Measurements from ENCODE around the gene PHAF1. TPM values are rescaled to one million over a fixed set of nuclear protein-coding genes. Genes with fewer than 3 reads are reported as not detected.

Gene PHAF1
- total and polyA plus RNA-seq, 2 of the 13 experiments (the other 11 are each of a cell fraction or from before 2014, with no cell fraction given), result 48.3 to 174 TPM

DNA sequence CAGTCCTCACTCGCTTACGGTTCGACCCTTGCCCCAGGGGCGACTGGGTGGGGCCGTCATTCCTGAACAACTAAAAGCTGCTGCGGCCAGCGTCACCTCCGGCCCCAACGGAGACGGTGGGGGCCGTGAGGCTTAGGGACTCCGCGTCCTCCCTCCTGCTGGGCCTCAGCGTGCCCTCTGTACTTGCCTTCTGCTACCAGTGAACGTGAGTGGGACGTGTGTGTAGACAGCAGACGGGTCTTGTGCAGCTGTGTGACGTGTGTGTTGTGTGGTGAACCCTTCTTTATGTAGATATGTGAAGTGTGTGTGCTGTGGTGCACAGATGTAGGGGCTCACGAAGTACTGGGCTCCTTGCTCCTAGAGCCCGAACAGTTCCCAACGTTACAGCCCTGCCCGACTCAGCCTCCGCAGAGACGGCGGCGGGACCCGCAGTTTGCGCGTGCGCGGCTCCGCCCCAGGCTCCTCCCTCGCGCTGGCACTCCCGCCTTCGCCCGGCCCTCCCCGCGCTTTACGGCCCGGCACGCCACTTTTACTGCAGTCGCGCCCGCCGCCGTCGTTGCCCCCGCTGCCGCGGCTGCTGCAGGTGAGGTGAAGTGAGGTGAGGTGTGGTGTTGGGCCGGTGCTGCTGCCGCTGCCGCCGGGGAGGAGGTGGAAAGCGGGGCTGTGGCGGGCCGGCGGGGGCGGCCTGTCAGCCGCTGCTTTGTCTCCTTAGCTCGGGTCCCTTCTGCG lies at the start of gene PHAF1 (continued):
- peak; percentile 14; the same call in 1 of the 2 replicates for TF ChIP-seq ZNF556 (CRISPR knock-in tag; IDR thresholded peaks at IDR 0.05; ENCODE audit: borderline replicate concordance)
- TF ChIP-seq, protein P1, sequence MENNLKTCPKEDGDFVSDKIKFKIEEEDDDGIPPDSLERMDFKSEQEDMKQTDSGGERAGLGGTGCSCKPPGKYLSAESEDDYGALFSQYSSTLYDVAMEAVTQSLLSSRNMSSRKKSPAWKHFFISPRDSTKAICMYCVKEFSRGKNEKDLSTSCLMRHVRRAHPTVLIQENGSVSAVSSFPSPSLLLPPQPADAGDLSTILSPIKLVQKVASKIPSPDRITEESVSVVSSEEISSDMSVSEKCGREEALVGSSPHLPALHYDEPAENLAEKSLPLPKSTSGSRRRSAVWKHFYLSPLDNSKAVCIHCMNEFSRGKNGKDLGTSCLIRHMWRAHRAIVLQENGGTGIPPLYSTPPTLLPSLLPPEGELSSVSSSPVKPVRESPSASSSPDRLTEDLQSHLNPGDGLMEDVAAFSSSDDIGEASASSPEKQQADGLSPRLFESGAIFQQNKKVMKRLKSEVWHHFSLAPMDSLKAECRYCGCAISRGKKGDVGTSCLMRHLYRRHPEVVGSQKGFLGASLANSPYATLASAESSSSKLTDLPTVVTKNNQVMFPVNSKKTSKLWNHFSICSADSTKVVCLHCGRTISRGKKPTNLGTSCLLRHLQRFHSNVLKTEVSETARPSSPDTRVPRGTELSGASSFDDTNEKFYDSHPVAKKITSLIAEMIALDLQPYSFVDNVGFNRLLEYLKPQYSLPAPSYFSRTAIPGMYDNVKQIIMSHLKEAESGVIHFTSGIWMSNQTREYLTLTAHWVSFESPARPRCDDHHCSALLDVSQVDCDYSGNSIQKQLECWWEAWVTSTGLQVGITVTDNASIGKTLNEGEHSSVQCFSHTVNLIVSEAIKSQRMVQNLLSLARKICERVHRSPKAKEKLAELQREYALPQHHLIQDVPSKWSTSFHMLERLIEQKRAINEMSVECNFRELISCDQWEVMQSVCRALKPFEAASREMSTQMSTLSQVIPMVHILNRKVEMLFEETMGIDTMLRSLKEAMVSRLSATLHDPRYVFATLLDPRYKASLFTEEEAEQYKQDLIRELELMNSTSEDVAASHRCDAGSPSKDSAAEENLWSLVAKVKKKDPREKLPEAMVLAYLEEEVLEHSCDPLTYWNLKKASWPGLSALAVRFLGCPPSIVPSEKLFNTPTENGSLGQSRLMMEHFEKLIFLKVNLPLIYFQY (CRISPR knock-in tag; IDR thresholded peaks at IDR 0.05; ENCODE audit: borderline replicate concordance), result no peak; the same call in 1 of the 2 replicates
- TF ChIP-seq ZNF879 (CRISPR knock-in tag; IDR thresholded peaks at IDR 0.05), result peak; percentile 78; the same call in 1 of the 2 replicates
- peak; percentile 76; the same call in 1 of the 2 replicates for TF ChIP-seq MTA1 (CRISPR knock-in tag; IDR thresholded peaks at IDR 0.05; ENCODE audit: borderline replicate concordance)
- TF ChIP-seq CBFB (CRISPR knock-in tag; IDR thresholded peaks at IDR 0.05), result peak; percentile 37; the same call in 1 of the 2 replicates
- 0 out of 2 replicates have a peak, but pooled peaks have one; percentile 19 for TF ChIP-seq ZNF891 (CRISPR knock-in tag; IDR thresholded peaks at IDR 0.05)
- TF ChIP-seq FLYWCH1 (CRISPR knock-in tag; IDR thresholded peaks at IDR 0.05), result no peak; the same call in 1 of the 2 replicates
- TF ChIP-seq, protein P2, sequence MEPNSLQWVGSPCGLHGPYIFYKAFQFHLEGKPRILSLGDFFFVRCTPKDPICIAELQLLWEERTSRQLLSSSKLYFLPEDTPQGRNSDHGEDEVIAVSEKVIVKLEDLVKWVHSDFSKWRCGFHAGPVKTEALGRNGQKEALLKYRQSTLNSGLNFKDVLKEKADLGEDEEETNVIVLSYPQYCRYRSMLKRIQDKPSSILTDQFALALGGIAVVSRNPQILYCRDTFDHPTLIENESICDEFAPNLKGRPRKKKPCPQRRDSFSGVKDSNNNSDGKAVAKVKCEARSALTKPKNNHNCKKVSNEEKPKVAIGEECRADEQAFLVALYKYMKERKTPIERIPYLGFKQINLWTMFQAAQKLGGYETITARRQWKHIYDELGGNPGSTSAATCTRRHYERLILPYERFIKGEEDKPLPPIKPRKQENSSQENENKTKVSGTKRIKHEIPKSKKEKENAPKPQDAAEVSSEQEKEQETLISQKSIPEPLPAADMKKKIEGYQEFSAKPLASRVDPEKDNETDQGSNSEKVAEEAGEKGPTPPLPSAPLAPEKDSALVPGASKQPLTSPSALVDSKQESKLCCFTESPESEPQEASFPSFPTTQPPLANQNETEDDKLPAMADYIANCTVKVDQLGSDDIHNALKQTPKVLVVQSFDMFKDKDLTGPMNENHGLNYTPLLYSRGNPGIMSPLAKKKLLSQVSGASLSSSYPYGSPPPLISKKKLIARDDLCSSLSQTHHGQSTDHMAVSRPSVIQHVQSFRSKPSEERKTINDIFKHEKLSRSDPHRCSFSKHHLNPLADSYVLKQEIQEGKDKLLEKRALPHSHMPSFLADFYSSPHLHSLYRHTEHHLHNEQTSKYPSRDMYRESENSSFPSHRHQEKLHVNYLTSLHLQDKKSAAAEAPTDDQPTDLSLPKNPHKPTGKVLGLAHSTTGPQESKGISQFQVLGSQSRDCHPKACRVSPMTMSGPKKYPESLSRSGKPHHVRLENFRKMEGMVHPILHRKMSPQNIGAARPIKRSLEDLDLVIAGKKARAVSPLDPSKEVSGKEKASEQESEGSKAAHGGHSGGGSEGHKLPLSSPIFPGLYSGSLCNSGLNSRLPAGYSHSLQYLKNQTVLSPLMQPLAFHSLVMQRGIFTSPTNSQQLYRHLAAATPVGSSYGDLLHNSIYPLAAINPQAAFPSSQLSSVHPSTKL (CRISPR knock-in tag; IDR thresholded peaks at IDR 0.05), result peak; percentile 10
- TF ChIP-seq, protein P3, sequence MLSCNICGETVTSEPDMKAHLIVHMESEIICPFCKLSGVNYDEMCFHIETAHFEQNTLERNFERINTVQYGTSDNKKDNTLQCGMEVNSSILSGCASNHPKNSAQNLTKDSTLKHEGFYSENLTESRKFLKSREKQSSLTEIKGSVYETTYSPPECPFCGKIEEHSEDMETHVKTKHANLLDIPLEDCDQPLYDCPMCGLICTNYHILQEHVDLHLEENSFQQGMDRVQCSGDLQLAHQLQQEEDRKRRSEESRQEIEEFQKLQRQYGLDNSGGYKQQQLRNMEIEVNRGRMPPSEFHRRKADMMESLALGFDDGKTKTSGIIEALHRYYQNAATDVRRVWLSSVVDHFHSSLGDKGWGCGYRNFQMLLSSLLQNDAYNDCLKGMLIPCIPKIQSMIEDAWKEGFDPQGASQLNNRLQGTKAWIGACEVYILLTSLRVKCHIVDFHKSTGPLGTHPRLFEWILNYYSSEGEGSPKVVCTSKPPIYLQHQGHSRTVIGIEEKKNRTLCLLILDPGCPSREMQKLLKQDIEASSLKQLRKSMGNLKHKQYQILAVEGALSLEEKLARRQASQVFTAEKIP (CRISPR knock-in tag; IDR thresholded peaks at IDR 0.05; ENCODE audit: borderline replicate concordance), result no peak
- TF ChIP-seq ZNF296 (CRISPR knock-in tag; conservative IDR thresholded peaks at IDR 0.05), result no peak; the same call in 1 of the 2 replicates
- TF ChIP-seq ISL2 (CRISPR knock-in tag; IDR thresholded peaks at IDR 0.05), result no peak; the same call in 1 of the 2 replicates
- TF ChIP-seq NFKBIZ (CRISPR knock-in tag; IDR thresholded peaks at IDR 0.05), result peak; percentile 87; the same call in 1 of the 2 replicates
- TF ChIP-seq DNMT1 (CRISPR knock-in tag; IDR thresholded peaks at IDR 0.05), result peak; percentile 95; the same call in 1 of the 2 replicates
- TF ChIP-seq, protein P4, sequence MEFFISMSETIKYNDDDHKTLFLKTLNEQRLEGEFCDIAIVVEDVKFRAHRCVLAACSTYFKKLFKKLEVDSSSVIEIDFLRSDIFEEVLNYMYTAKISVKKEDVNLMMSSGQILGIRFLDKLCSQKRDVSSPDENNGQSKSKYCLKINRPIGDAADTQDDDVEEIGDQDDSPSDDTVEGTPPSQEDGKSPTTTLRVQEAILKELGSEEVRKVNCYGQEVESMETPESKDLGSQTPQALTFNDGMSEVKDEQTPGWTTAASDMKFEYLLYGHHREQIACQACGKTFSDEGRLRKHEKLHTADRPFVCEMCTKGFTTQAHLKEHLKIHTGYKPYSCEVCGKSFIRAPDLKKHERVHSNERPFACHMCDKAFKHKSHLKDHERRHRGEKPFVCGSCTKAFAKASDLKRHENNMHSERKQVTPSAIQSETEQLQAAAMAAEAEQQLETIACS (CRISPR knock-in tag; IDR thresholded peaks at IDR 0.05), result no peak; the same call in 1 of the 2 replicates

All from HepG2 (cell line).